ENCODE measurements around the gene KRTAP5-5. TPM values are rescaled to one million over a fixed set of nuclear protein-coding genes. Genes with fewer than 3 reads are reported as not detected.

Gene KRTAP5-5
- total and polyA plus RNA-seq, 2 of the 8 experiments (the other 6 are each of a cell fraction or from before 2014, with no cell fraction given): 0.09 TPM; not detected in 1

GRCh38 chr11:1623716-1624115 is 5.9 kb upstream of the KRTAP5-5 start:
- no peaks in the 10 kb centered on the region for H3K9me3 ChIP-seq (ENCODE audit: insufficient read depth in 2 of 2, low read depth in 1 of 2, low read length in 1 of 2)
- H2BK120ac ChIP-seq (replicated peaks; ENCODE audit: low read depth, low read length): no peak overlapping the region
- no peak overlapping the region for H3K56ac ChIP-seq (replicated peaks; ENCODE audit: insufficient read length, low read depth, low read length)
- DNase-seq (ENCODE audit: low read depth in 1 of 2, low spot score in 2 of 2) (no peak), FAIRE-seq (no peak)
- H2AFZ ChIP-seq (ENCODE audit: low read length): peak overlapping the region; percentile 46; the same call in 1 of the 2 replicates
- peak overlapping the region; percentile 39; the same call in 1 of the 2 replicates for H2BK12ac ChIP-seq (ENCODE audit: low read depth, low read length)
- POLR2A ChIA-PET (ENCODE audit: partially characterized antibody): no interaction called here
- H3K4ac ChIP-seq (replicated peaks; ENCODE audit: insufficient read length, low read depth, low read length): no peak overlapping the region
- H3K23ac ChIP-seq (ENCODE audit: insufficient read length): no peak overlapping the region
- no peaks in the 10 kb centered on the region; a peak in 2 of 7 replicates for H3K4me1 ChIP-seq (replicated peaks in 1 of 4; ENCODE audit: control insufficient read depth in 3 of 4, insufficient read depth in 4 of 4, low read length in 3 of 4)
- no peak overlapping the region for H3K14ac ChIP-seq (ENCODE audit: insufficient read length)
- no peak overlapping the region for H3K27ac ChIP-seq (ENCODE audit: low read depth, low read length)
- H4K8ac ChIP-seq (ENCODE audit: extremely low read depth, insufficient read depth, low read length): no peak overlapping the region
- H4K20me1 ChIP-seq (replicated peaks in 1 of 2; ENCODE audit: control insufficient read depth in 1 of 2, insufficient read depth in 2 of 2, low read length in 2 of 2): no peaks in the 10 kb centered on the region
- H2BK20ac ChIP-seq (ENCODE audit: low read length): no peak overlapping the region
- 98% methylated on average over 9 of the region's 9 CpGs; no CpG with 5 or more reads in 1 of the 2 experiments for WGBS, 2 experiments (ENCODE audit: extremely low coverage in 1 of 2, insufficient coverage in 1 of 2, insufficient read length in 1 of 2, insufficient replicate concordance in 2 of 2, low coverage in 1 of 2, low lambda C conversion rate in 2 of 2, missing lambda C conversion rate in 1 of 2)
- H3K9ac ChIP-seq (replicated peaks in 1 of 4; ENCODE audit: extremely low read depth in 1 of 4, low read depth in 3 of 4, low read length in 3 of 4): no peak overlapping the region
- no peaks in the 10 kb centered on the region for H3K23me2 ChIP-seq (ENCODE audit: low read depth, low read length)
- no peak overlapping the region for H3K18ac ChIP-seq (ENCODE audit: extremely low read depth, low read length)
- no peak overlapping the region for H3K4me3 ChIP-seq (ENCODE audit: extremely low read depth in 1 of 4, insufficient read depth in 2 of 4, low read depth in 3 of 4, low read length in 4 of 4)
- H3K4me2 ChIP-seq (ENCODE audit: insufficient read depth in 1 of 2, low read depth in 2 of 2, low read length in 2 of 2): no peak overlapping the region
- no peak overlapping the region for H4K91ac ChIP-seq (replicated peaks; ENCODE audit: insufficient read length, low read length)
- H3K79me2 ChIP-seq (ENCODE audit: control insufficient read depth in 1 of 2, insufficient read depth in 2 of 2, low read length in 2 of 2): no peaks in the 10 kb centered on the region
- no peak overlapping the region for H2BK5ac ChIP-seq (ENCODE audit: low read depth, low read length)
- H2AK5ac ChIP-seq (ENCODE audit: low read depth, low read length): no peak overlapping the region
- TF ChIP-seq SIRT6 (IDR thresholded peaks at IDR 0.05; ENCODE audit: low read length): no peak
- TF ChIP-seq SIN3A (conservative IDR thresholded peaks at IDR 0.05 in 1 of 2, IDR thresholded peaks at IDR 0.05 in 1 of 2; ENCODE audit: low read depth in 1 of 2, low read length in 2 of 2): no peak
- TF ChIP-seq RAD21 (IDR thresholded peaks at IDR 0.05 in 1 of 2, conservative IDR thresholded peaks at IDR 0.05 in 1 of 2; ENCODE audit: low read depth in 2 of 2, low read length in 2 of 2): no peak
- H3K79me1 ChIP-seq (ENCODE audit: low read depth, low read length): no peaks in the 10 kb centered on the region
- CTCF ChIA-PET (ENCODE audit: partially characterized antibody): interaction anchor here (0.6 to 6.5 kb wide), 9 partner anchors 9 to 1124 kb away, joined by 3 to 47 read pairs (median 3); no protein-coding TSS in a partner anchor
- peaks cover 0 to 6% (median 0%) of the 10 kb centered on the region in 4 experiments; a peak in 4 of 7 replicates for H3K27me3 ChIP-seq (replicated peaks in 1 of 4; ENCODE audit: control insufficient read depth in 3 of 4, extremely low read depth in 1 of 4, insufficient read depth in 3 of 4, low read length in 3 of 4)
- peak overlapping the region; percentile 61; the same call in 1 of the 2 replicates for H2BK15ac ChIP-seq (ENCODE audit: low read length)
- no peak overlapping the region for H4K5ac ChIP-seq (ENCODE audit: insufficient read length, low read depth, low read length)
- H3K36me3 ChIP-seq (ENCODE audit: control insufficient read depth in 2 of 4, insufficient read depth in 4 of 4, low read length in 3 of 4): no peaks in the 10 kb centered on the region
